ENCODE data around the gene VPS41.

DNA sequence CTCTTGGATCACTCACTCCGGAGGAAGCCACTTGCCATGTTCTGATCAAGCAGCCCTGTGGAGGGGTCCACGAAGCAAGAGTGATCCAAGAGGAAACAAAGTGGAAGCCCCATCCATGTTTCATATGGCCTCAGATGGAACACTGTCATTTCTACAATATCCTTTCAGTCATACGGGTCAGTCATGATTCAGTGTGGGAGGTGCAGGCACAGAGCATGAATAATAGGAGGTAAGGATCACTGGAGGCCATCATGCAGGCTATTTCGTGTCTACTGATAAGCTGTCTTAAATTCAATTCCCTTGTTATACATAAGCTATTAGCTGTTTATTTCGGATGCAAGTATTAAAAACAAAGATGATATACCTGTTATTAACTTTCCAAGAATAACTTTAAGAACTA is 36.8 kb downstream of the VPS41 start:
- no peak for TF ChIP-seq MYNN (CRISPR knock-in tag; IDR thresholded peaks at IDR 0.05; ENCODE audit: low read depth)
- TF ChIP-seq SP1 (IDR thresholded peaks at IDR 0.05) = no peak
- no peak for TF ChIP-seq SP1 (CRISPR knock-in tag; IDR thresholded peaks at IDR 0.05)
- no peak for TF ChIP-seq MAZ (IDR thresholded peaks at IDR 0.05; ENCODE audit: borderline replicate concordance, low read depth, low read length)
- TF ChIP-seq MAZ (CRISPR knock-in tag; IDR thresholded peaks at IDR 0.05; ENCODE audit: low read depth) = no peak
- no peak for TF ChIP-seq MTA3 (CRISPR knock-in tag; IDR thresholded peaks at IDR 0.05)
- TF ChIP-seq ATF7 (IDR thresholded peaks at IDR 0.05) = no peak
- TF ChIP-seq ATF7 (CRISPR knock-in tag; IDR thresholded peaks at IDR 0.05) = no peak
- TF ChIP-seq ZMYM3 (CRISPR knock-in tag; IDR thresholded peaks at IDR 0.05) = no peak
- no peak for TF ChIP-seq SUZ12 (IDR thresholded peaks at IDR 0.05; ENCODE audit: low read depth, low read length)
- no peak for TF ChIP-seq NCOA1 (CRISPR knock-in tag; IDR thresholded peaks at IDR 0.05)
- no peak for TF ChIP-seq NR2F2 (IDR thresholded peaks at IDR 0.05; ENCODE audit: borderline replicate concordance, low read depth)
- TF ChIP-seq POLR2AphosphoS5 (IDR thresholded peaks at IDR 0.05; ENCODE audit: low read depth, low read length) = no peak

Data from HepG2 (cell line).